NCI-H69 (cell line): ENCODE results near the gene PLEKHA3.
A peak's percentile ranks its signal among the peaks of the same experiment; 100 is the strongest.
"Not testable (repeated sequence)": the region's sequence is repeated elsewhere in the genome, so short reads cannot be mapped to it uniquely, and the experiment has no call there.

Experiments
- DNase-seq: peaks from one replicate; lab custom pipeline; 2025; lab: John Stamatoyannopoulos, UW

Gene PLEKHA3

GRCh38 chr2:178523596-178524134 lies 43.4 kb downstream of the PLEKHA3 start:
- DNase-seq: peak; percentile 7

GRCh38 chr2:178525010-178525409 lies 44.8 kb downstream of the PLEKHA3 start:
- not testable (repeated sequence) for DNase-seq

DNA sequence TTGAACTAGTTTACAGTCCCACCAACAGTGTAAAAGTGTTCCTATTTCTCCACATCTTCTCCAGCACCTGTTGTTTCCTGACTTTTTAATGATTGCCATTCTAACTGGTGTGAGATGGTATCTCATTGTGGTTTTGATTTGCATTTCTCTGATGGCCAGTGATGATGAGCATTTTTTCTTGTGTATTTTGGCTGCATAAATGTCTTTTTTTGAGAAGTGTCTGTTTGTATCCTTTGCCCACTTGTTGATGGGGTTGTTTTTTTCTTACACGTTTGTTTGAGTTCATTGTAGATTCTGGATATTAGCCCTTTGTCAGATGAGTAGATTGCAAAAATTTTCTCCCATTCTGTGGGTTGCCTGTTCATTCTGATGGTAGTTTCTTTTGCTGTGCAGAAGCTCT lies 45.2 kb downstream of the PLEKHA3 start:
- not testable (repeated sequence) for DNase-seq

- no peak for DNase-seq
Measured at GRCh38 chr2:178526256-178526655, 46.0 kb downstream of the PLEKHA3 start.

- no peak for DNase-seq
Measured at GRCh38 chr2:178527592-178527991, 47.3 kb downstream of the PLEKHA3 start.

DNA sequence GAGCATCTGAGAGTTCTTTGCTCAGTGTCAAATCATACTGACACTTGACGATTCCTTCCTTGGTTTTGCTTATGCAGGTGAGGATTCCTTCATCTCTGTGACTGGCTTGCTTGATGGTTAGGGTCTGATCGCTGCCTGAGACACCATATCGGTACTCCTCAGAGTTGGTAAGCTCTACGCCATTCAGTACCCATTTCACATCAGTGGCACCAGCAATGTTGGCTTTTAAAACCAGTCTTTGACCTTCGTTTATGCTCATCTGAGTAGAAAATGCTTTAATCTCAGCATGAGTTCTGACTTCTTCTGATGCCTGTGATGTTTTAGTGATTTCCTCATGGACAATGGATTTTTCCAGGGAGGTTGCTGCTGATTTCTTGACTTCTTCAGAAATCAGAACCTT lies 48.4 kb downstream of the PLEKHA3 start:
- no peak for DNase-seq

DNA sequence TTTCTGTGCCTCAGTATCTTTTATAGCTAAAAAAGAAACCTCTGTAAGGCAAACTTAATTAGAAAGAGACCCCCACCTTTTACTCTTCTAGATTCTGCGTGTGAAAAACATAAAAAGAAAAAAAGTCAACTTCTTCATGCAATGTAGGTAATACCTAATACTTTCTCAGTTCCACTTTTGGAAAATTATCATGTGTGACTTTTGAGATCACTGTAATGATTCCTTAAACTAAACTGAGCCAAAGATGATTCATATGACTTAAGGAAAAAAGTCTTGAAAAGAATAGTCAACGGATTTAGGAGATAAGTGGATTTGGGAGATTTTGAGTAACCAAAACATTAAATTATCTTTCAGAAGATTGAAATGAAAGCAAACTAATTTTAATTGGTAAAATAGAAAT lies 48.9 kb downstream of the PLEKHA3 start:
- no peak for DNase-seq

- DNase-seq: no peak
Measured at GRCh38 chr2:178530131-178530530, 49.9 kb downstream of the PLEKHA3 start.

DNA sequence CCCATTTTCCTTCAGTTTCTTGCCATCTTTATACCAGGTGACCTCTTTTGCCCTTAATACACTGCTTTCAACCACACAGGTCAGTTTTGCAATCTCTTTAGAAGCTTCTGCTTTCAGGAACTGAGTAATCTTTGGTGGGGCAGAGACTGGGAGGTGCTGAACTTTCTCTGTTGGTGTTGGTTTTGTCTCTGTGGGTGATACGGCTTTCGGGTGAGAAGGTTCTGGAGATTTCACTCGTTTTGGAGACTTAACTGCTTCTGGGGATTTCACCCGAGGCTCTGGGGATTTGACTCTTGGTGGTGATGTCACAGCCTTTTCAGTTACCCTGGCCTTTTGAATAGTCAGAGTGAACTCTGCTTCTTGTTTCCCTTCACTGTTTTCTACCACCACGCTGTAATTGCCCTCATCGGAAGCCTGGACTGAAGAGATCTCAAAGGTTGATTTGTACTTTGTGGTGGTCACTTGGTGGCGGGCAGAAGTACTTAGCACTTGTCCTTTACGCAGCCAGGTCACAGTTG lies 50.4 kb downstream of the PLEKHA3 start:
- DNase-seq: no peak

DNA sequence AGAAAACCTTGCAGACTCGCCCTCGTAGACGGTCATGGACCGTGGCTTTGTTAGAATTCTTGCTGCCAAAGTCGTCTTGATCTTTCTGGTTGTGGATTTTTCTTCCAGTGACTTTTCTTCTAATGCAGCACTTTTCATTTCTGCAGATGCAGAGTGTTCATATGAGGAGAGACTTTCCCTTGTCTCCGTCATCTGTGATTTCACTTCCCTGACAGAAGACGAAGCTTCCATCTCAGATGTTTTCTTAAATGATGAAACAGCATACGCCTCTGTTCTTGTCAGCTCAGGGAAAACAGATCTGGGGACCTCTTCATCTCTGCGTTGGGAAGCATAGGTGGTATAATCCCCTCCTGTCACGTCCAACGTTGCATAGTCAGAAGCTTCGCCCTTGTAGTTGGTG lies 50.9 kb downstream of the PLEKHA3 start:
- DNase-seq: no peak

DNA sequence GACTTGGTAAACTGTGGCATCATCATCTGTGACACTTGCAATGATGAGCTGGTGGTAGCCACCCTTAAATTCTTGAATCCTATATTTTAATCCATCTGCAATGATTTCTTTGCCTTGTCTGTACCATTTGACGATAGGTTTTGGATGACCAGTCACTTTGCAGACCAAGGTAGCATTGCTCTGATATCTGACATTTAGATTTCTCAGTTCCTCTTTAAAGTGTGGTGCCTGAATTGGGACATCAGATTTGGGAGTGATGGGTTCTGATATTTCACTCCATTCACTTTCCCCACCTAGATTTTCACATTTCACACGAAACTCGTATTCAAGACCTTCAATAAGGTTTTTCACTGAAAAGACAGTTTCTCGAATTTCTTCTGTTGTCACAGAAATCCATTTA lies 55.8 kb downstream of the PLEKHA3 start:
- no peak for DNase-seq

- no peak for DNase-seq
Measured at GRCh38 chr2:178542161-178542560, 61.9 kb downstream of the PLEKHA3 start.

DNA sequence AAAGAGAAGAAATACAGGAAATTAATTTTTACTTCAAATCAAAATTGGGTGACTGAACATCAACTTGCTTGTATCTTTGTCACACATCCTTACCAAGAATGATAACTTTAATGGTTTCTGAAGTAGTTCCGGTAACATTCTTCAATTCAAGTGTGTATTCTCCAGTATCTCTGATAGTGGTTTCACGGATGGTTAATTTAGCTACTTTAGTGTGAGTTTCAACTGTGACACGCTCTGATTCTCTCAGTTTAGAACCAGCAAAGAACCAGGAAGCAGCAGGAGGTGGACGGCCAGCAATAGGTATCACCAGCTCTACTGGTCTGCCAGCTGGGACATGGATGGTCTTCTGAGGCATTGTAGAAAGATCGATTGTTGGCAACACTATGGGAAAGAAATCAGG lies 62.3 kb downstream of the PLEKHA3 start:
- no peak for DNase-seq

GRCh38 chr2:178550352-178550751 lies 70.1 kb downstream of the PLEKHA3 start:
- DNase-seq: no peak

- no peak for DNase-seq
Measured at GRCh38 chr2:178553047-178553446, 72.8 kb downstream of the PLEKHA3 start.
